Common myeloid progenitor, CD34-positive (primary cell): ENCODE data around the gene EN1.

Experiments
- CTCF ChIA-PET: fragments of 350-600 bp; sonication (Branson Sonifier 250); formaldehyde crosslinking; loops from one replicate; lab custom pipeline; 2021; ENCODE audit warnings: antibody characterized with exemption; lab: Charles Lee
- POLR2A ChIA-PET: fragments of 350-600 bp; sonication (Branson Sonifier 250); formaldehyde crosslinking; loops from one replicate; lab custom pipeline; 2021; ENCODE audit warnings: antibody characterized with exemption; lab: Charles Lee
- DNase-seq, 3 donors: peaks; one replicate each; pipeline versions ENCODE4 v3.0.0 to v3.0.0-alpha.2; 2013
- H3K27ac ChIP-seq, 2 experiments: 1 replicate in 1 of 2; 2 replicates in 1 of 2; pipeline ENCODE4 v1.7.0; 2013; ENCODE audit warnings: inconsistent platforms in 2 of 2, low read length in 2 of 2, mild to moderate bottlenecking in 2 of 2, low read depth in 1 of 2, moderate library complexity in 1 of 2; ENCODE audit not compliant: severe bottlenecking in 2 of 2, insufficient read depth in 1 of 2, poor library complexity in 1 of 2
- H3K27me3 ChIP-seq, 5 experiments: replicated peaks in 2 of 5; 1 replicate in 3 of 5; 2 replicates in 2 of 5; pipeline versions ENCODE4 v1.6.1 to v1.7.0; 2013; ENCODE audit warnings: low read length in 4 of 5, mild to moderate bottlenecking in 2 of 5, moderate library complexity in 2 of 5, inconsistent platforms in 1 of 5; ENCODE audit not compliant: insufficient read depth in 5 of 5, control insufficient read depth in 4 of 5
- H3K36me3 ChIP-seq, 4 experiments: 1 replicate in 2 of 4; 2 replicates in 2 of 4; pipeline versions ENCODE4 v1.6.1 to v1.7.0; 2013; ENCODE audit warnings: low read length in 3 of 4, control low read depth in 1 of 4, mild to moderate bottlenecking in 1 of 4; ENCODE audit not compliant: control insufficient read depth in 4 of 4, insufficient read depth in 4 of 4
- H3K4me1 ChIP-seq, 4 experiments: 1 replicate in 3 of 4; 2 replicates in 1 of 4; pipeline versions ENCODE4 v1.6.1 to v1.7.1; 2013; ENCODE audit warnings: low read length in 3 of 4, mild to moderate bottlenecking in 3 of 4, control low read depth in 1 of 4, inconsistent platforms in 1 of 4, moderate library complexity in 1 of 4; ENCODE audit not compliant: control insufficient read depth in 4 of 4, insufficient read depth in 4 of 4; ENCODE audit errors: control extremely low read depth in 1 of 4
- H3K4me3 ChIP-seq, 7 experiments: 1 replicate in 4 of 7; 2 replicates in 3 of 7; pipeline versions ENCODE4 v1.5.1 to v1.7.0; 2013; ENCODE audit warnings: mild to moderate bottlenecking in 7 of 7, low read length in 6 of 7, moderate library complexity in 6 of 7, inconsistent platforms in 2 of 7, low read depth in 2 of 7, control low read depth in 1 of 7; ENCODE audit not compliant: insufficient read depth in 4 of 7, control insufficient read depth in 1 of 7; ENCODE audit errors: extremely low read depth in 1 of 7
- H3K9me3 ChIP-seq, 5 experiments: 1 replicate in 4 of 5; 2 replicates in 1 of 5; pipeline versions ENCODE4 v1.6.1 to v1.7.1; 2013; ENCODE audit warnings: low read length in 4 of 5, mild to moderate bottlenecking in 2 of 5, inconsistent platforms in 1 of 5, low read depth in 1 of 5, moderate library complexity in 1 of 5; ENCODE audit not compliant: control insufficient read depth in 4 of 5, insufficient read depth in 2 of 5; ENCODE audit errors: control extremely low read depth in 1 of 5
- WGBS: methylation state at CpG from one replicate; pipeline ENCODE4 v1.1.5; 2013; ENCODE audit not compliant: insufficient coverage; 5-methylcytosine and 5-hydroxymethylcytosine counted together

EN1 gene

DNA sequence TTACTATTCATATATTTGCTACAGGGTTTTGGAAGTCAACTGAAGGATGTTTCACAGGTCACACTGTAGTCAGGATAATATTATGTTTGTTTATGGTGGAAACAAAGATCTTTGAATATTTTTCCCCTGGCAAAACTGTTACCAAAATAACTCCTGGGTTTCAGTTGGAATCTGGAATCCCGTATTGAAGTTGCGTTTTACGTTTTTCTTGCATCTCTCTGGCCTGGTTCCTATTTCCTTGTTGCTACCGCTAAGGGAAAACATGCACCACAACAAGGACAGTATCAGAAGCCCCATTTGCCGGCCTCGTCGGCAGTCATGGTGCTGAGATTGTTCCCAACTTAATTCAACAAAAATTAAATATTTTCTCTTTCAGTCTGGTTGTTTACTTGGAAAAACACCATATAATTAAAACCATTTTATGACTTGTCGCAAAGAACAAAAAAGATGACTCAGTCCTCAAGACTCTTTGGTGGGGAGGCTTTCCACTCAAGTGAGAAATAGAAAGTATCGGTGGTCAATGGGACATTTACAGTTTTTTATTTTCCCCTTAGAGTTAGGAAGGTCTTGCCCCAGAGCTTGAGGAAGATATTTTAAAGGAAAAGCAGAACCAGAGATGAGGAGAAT lies 42.3 kb downstream of the EN1 start:
- Histone ChIP-seq H3K4me1 (peaks cover 0 to 3% (median 0%) of the 10 kb centered on the region in 4 experiments), H3K27ac (no peak overlapping the region), H3K27me3 (peaks cover 11 to 87% (median 30%) of the 10 kb centered on the region in 5 experiments), H3K4me3 (no peak overlapping the region), H3K36me3 (no peaks in the 10 kb centered on the region), H3K9me3 (peaks cover 0 to 2% (median 0%) of the 10 kb centered on the region in 5 experiments)
- WGBS: 95% methylated on average over 4 of the region's 9 CpGs
- POLR2A ChIA-PET: no interaction called here
- no peak for DNase-seq
- CTCF ChIA-PET: no interaction called here

DNA sequence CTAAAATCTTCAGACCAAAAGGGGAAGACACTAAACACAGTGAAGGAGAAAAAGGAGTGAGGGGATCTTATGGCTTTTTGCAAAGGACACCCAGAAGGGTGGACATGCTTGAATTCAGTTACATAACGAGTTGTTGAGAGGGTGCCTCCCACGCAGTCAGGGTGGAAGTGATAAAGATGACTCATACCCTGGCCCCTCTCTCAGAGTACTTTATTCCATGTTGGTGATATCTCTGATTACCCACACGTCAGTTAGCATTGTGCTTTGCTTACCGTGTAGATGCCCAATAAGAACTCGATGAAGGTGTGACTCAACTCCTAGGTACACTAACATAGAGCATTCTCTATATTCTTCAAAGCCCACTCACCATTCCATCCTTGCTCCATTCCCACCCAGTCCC lies 44.4 kb downstream of the EN1 start:
- no peaks in the 10 kb centered on the region for H3K4me1 ChIP-seq
- no peak overlapping the region for H3K27ac ChIP-seq
- no peak overlapping the region for H3K4me3 ChIP-seq
- WGBS: 91% methylated on average over 5 of the region's 5 CpGs
- ChIA-PET POLR2A (no interaction called here), CTCF (no interaction called here)
- H3K27me3 ChIP-seq: peaks cover 4 to 72% (median 16%) of the 10 kb centered on the region in 5 experiments
- H3K36me3 ChIP-seq: no peaks in the 10 kb centered on the region
- no peak for DNase-seq
- H3K9me3 ChIP-seq: peaks cover 0 to 2% (median 0%) of the 10 kb centered on the region in 5 experiments

DNA sequence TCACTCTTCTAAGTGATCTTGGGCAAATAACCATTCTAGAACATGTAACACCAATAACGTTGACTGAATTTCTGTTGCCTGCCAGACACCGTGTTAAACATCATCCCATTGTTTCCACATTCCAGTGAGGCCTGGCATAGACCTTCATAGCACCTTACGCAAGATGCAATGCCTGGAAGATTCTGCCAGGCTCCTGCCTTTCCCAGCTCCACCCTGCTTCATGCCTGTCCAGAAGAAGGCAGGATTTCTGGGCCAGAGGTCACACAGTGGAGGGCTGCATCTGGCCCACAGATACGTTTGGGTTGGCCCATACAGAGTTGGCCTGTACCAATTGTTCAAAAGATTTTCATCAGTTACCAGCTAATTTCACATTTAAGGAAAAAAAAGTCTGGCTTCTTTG lies 46.3 kb downstream of the EN1 start:
- Histone ChIP-seq H3K9me3 (no peaks in the 10 kb centered on the region), H3K36me3 (no peaks in the 10 kb centered on the region), H3K27me3 (peaks cover 2 to 68% (median 5%) of the 10 kb centered on the region in 5 experiments), H3K27ac (no peak overlapping the region), H3K4me1 (no peaks in the 10 kb centered on the region), H3K4me3 (no peak overlapping the region)
- ChIA-PET POLR2A (no interaction called here), CTCF (no interaction called here)
- DNase-seq: no peak
- WGBS: 88% methylated on average over 4 of the region's 4 CpGs

DNA sequence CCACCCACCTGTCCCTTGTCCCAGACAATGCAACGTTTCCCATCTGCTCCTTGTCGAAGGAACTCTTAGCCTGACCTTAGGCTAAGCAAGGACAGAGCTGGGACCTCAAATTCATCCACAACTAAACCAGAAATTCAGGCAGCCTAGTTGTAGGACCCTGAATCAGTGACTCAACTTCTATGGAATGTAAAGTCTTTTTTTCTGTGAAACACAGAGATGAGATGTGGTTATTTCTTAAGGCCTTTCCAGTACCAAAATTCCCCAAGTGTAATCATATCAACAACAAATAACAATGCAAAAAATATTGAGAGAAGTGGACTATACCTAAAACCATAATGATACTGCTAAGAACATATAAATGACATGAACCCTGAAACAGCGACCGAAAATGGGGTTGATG lies 46.7 kb downstream of the EN1 start:
- POLR2A ChIA-PET: no interaction called here
- Histone ChIP-seq H3K27ac (no peak overlapping the region), H3K36me3 (no peaks in the 10 kb centered on the region), H3K4me3 (no peak overlapping the region), H3K27me3 (peaks cover 0 to 66% (median 1%) of the 10 kb centered on the region in 5 experiments), H3K9me3 (no peaks in the 10 kb centered on the region), H3K4me1 (no peaks in the 10 kb centered on the region)
- WGBS: 92% methylated on average over 4 of the region's 4 CpGs
- no peak for DNase-seq
- CTCF ChIA-PET: no interaction called here

DNA sequence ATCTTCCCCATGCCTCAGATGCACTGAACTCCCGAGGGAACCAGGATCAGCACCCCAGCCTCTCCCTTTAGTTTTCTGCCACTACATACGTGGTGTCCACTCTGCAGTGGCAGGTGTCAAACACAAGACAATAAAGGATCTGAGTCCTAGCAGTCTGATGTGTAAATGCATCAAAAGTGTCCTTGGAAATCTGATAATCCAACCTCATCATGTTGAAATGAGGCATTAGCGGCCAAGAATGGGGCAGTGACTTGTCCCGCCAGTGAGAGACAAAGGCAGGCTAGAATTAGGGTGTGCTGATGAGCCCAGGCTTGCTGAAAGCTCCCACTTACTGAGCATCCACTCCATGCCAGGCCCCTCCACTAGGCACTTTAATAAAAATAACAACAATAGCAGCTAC lies 52.9 kb downstream of the EN1 start:
- no peaks in the 10 kb centered on the region for H3K36me3 ChIP-seq
- H3K27me3 ChIP-seq: peaks cover 0 to 48% (median 3%) of the 10 kb centered on the region in 5 experiments
- H3K9me3 ChIP-seq: no peaks in the 10 kb centered on the region
- ChIA-PET POLR2A (no interaction called here), CTCF (no interaction called here)
- 85% methylated on average over 3 of the region's 4 CpGs for WGBS
- no peaks in the 10 kb centered on the region for H3K4me1 ChIP-seq
- no peak overlapping the region for H3K4me3 ChIP-seq
- no peak overlapping the region for H3K27ac ChIP-seq
- no peak for DNase-seq
